OCI-LY1 (cell line): Measurements from ENCODE around the gene LMX1A.

Source experiments
- CTCF ChIP-seq: fragments of 200-600 bp; sonication (generic), shearing (Covaris generic); IDR thresholded peaks from 2 replicates; pipeline ENCODE4 v1.5.1; 2017; ENCODE audit warnings: mild to moderate bottlenecking, antibody characterized with exemption, low read length, moderate library complexity, mixed read lengths
- EZH2 ChIP-seq: fragments of 200-600 bp; sonication (generic), shearing (Covaris generic); IDR thresholded peaks from 2 replicates; pipeline ENCODE4 v1.8.0; 2017; ENCODE audit warnings: borderline replicate concordance, mixed run types, mild to moderate bottlenecking, antibody characterized with exemption, low read length, moderate library complexity, mixed read lengths

GRCh38 chr1:165189011-165189410, 167.5 kb downstream of the LMX1A start:
- no peak for TF ChIP-seq EZH2
- no peak for TF ChIP-seq CTCF
